Islet of Langerhans (tissue), 1 donor: ENCODE data around the gene ITGA2B.
"Not testable (repeated sequence)": the region's sequence is repeated elsewhere in the genome, so short reads cannot be mapped to it uniquely, and the experiment has no call there.

Experiments
- FAIRE-seq: peaks from one replicate; lab custom pipeline; 2011; peaks lifted over from hg19 to GRCh38; lab: Jason Lieb, UNC

Gene ITGA2B

GRCh38 chr17:44389281-44389680, at the start of gene ITGA2B:
ITGA2B (minus strand) TSS chr17:44389649; CDS start chr17:44389473, 176 bp downstream.
- no peak for FAIRE-seq

- FAIRE-seq = no peak
Observed at GRCh38 chr17:44439168-44439567, 49.7 kb upstream of the ITGA2B start.

- FAIRE-seq = no peak
Observed at GRCh38 chr17:44438636-44439035, 49.2 kb upstream of the ITGA2B start.

GRCh38 chr17:44436336-44436735, 46.9 kb upstream of the ITGA2B start:
- FAIRE-seq = no peak

- FAIRE-seq = no peak
Observed at GRCh38 chr17:44432254-44433157, 43.1 kb upstream of the ITGA2B start.

GRCh38 chr17:44424828-44425461, 35.5 kb upstream of the ITGA2B start:
- no peak for FAIRE-seq

- no peak for FAIRE-seq
Observed at GRCh38 chr17:44417553-44417952, 28.1 kb upstream of the ITGA2B start.

- FAIRE-seq = no peak
Observed at GRCh38 chr17:44416558-44417289, 27.3 kb upstream of the ITGA2B start.

- FAIRE-seq = no peak
Observed at GRCh38 chr17:44414394-44415155, 25.1 kb upstream of the ITGA2B start.

- FAIRE-seq = no peak
Observed at GRCh38 chr17:44409309-44410028, 20.0 kb upstream of the ITGA2B start.

GRCh38 chr17:44408786-44409185, 19.3 kb upstream of the ITGA2B start:
- no peak for FAIRE-seq

- FAIRE-seq = no peak
Observed at GRCh38 chr17:44402564-44403172, 13.2 kb upstream of the ITGA2B start.

GRCh38 chr17:44400226-44400847, 10.9 kb upstream of the ITGA2B start:
- no peak for FAIRE-seq

GRCh38 chr17:44398692-44399691, 9.5 kb upstream of the ITGA2B start:
- FAIRE-seq = no peak

GRCh38 chr17:44397479-44398440, 8.3 kb upstream of the ITGA2B start:
- FAIRE-seq = no peak

GRCh38 chr17:44396946-44397345, 7.5 kb upstream of the ITGA2B start:
- FAIRE-seq = no peak

- no peak for FAIRE-seq
Observed at GRCh38 chr17:44394833-44395232, 5.4 kb upstream of the ITGA2B start.

GRCh38 chr17:44394112-44394511, 4.7 kb upstream of the ITGA2B start:
- not testable (repeated sequence) for FAIRE-seq
